ENCODE measurements around the gene CHD6.

CHD6 gene

GRCh38 chr20:41425180-41425884 lies 192.8 kb downstream of the CHD6 start:
- DNase-seq (ENCODE audit: low spot score), result no peak

GRCh38 chr20:41424546-41424945 lies 193.6 kb downstream of the CHD6 start:
- DNase-seq (ENCODE audit: low spot score), result no peak

DNA sequence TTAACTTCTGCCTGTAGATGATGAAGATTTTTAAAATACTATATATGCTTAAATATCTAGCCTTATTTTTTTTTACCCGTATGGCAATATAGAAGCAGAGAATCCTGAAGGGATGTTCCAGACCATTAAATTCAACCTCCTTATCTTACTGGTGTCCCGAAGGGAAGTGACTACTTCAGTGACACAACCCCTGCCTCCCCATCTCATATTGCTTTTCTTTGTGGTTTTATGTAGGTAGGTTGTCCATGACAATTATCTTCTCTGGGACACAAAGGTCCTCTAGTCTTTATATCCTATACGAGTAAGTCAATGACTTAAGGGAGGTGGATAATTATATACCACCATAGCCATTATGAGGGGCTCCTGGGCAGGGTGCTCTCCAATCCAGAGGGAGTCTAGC lies 194.2 kb downstream of the CHD6 start:
- DNase-seq (ENCODE audit: low spot score), result no peak

GRCh38 chr20:41422953-41423352 lies 195.2 kb downstream of the CHD6 start:
- DNase-seq (ENCODE audit: low spot score), result no peak

GRCh38 chr20:41418739-41419293 lies 199.4 kb downstream of the CHD6 start:
- DNase-seq (ENCODE audit: low spot score), result no peak

DNA sequence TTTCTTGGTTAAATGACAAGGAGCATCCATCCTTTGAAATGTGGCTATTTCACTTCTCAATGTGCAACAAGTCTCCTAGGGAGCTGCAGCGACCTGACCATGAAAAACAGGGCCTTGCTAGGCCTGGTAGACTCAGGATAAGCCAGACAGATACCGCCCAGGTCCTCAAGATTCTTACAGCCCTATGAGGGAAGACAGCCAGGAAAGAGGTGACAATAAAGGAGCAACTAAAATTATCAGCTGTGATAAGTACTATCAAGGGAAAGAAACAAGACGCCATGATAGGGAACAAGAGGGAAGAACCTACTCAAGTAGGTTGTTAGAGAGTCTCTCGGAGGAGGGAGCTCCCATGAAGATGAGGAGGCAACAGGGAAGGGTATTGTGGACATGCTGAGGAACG lies 200.1 kb downstream of the CHD6 start:
- DNase-seq (ENCODE audit: low spot score), result no peak

- DNase-seq (ENCODE audit: low spot score), result no peak
These were observed 203.0 kb downstream of the CHD6 start for GRCh38 chr20:41415191-41415590.

- no peak for DNase-seq (ENCODE audit: low spot score)
These were observed 205.0 kb downstream of the CHD6 start for GRCh38 chr20:41413169-41413568.

DNA sequence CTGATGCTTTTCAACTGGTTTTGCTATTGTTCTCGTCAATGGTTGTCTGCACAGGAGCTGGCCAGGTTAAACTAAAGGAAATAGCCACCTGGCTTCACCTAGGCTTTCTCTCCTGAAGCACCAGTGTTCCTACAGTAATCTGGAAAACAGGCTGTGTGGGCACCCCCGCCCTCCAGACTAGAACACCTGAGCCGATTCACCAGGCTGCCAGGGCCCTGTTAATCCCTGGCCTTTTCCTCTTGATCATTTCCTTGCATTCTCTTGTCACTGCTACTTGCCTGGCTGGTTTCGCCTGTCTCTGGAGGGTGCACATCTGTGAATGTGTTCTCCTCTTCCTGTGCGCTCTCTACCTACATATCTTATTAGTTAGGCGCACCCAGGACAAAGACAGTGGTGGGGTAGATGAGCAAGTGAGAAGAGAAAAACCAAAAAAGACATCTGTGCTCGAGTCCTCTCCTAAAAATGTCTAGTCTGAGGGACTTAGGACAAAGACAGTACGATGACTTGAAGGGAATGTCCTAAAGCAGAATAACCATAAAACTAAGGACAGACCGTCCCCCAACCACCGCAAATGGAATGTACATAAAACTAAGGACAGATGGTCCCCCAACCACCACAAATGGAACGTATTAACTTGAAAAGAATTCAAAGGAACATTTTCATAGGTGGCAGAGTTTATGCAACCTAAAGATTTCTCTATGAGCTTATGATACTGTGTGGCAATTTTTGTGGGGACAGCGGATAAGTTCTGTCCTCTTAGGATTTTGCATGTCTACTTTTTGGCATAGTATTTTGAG lies 205.7 kb downstream of the CHD6 start:
- no peak for DNase-seq (ENCODE audit: low spot score)

DNA sequence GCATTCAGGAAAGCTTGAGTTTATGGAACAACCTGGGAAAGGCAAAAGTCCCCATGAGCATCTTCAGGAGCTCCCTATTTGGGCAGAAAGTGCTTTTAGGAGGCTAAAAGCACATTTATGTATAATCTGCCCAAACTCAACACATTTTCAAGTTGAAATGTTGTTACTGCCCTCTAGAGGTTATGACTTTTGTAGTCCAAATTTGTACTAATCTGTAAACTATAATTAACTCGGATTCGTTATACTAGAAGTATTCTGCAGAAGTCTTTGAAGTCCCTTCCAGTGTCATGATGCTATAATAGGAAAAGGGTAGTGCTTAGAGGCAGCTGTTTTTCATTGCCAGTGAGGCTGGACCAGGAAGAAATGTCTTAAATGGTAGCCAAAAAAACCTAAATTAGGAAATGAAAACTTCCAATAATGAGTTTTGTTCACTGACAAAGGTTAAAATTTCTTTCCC lies 206.8 kb downstream of the CHD6 start:
- DNase-seq (ENCODE audit: low spot score), result no peak

- DNase-seq (ENCODE audit: low spot score), result no peak
These were observed 209.2 kb downstream of the CHD6 start for GRCh38 chr20:41408986-41409385.

- no peak for DNase-seq (ENCODE audit: low spot score)
These were observed 209.9 kb downstream of the CHD6 start for GRCh38 chr20:41408156-41408794.

DNA sequence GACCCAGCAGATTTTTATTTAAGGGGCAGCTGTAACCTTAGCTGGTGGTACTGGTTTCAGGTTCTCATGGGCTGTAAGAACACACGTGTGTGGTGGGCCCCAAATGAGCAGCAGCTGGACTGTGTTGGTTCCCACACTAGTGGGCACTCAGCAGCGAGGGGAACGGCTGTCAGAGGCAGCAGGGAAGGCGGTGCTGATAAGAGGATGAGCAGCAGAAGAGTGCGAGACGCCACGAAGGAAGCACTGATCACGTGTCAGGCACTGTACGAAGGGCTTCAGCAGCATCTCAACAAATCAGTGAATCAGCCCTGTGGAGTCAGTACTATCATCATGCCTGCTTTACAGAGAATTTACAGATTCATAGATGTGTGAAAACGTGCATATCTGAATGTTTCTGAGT lies 210.6 kb downstream of the CHD6 start:
- no peak for DNase-seq (ENCODE audit: low spot score)

GRCh38 chr20:41406896-41407444 lies 211.2 kb downstream of the CHD6 start:
- DNase-seq (ENCODE audit: low spot score), result no peak

GRCh38 chr20:41406353-41406752 lies 211.8 kb downstream of the CHD6 start:
- no peak for DNase-seq (ENCODE audit: low spot score)

- no peak for DNase-seq (ENCODE audit: low spot score)
These were observed 212.7 kb downstream of the CHD6 start for GRCh38 chr20:41405436-41405835.

- DNase-seq (ENCODE audit: low spot score), result no peak
These were observed 214.6 kb downstream of the CHD6 start for GRCh38 chr20:41403604-41404003.

DNA sequence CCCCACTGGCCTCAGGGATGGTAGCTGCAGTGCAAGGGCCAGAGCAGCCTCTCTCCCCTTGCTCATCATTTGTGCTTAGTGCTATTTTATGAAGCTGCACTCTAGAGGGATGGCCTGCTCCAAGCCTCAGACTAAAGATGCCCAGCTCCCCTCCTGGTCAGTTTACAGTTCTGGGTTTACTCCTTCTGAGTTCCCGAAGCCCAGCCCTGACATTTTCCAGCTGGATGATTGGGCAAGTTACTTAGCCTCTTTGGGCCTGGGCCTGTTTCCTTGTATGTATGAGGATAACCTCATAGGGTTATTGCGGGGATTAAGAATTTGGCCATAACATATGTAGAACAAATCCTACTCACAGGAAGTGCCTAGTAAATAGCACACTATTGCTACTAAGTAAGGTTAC lies 219.8 kb downstream of the CHD6 start:
- no peak for DNase-seq (ENCODE audit: low spot score)

DNA sequence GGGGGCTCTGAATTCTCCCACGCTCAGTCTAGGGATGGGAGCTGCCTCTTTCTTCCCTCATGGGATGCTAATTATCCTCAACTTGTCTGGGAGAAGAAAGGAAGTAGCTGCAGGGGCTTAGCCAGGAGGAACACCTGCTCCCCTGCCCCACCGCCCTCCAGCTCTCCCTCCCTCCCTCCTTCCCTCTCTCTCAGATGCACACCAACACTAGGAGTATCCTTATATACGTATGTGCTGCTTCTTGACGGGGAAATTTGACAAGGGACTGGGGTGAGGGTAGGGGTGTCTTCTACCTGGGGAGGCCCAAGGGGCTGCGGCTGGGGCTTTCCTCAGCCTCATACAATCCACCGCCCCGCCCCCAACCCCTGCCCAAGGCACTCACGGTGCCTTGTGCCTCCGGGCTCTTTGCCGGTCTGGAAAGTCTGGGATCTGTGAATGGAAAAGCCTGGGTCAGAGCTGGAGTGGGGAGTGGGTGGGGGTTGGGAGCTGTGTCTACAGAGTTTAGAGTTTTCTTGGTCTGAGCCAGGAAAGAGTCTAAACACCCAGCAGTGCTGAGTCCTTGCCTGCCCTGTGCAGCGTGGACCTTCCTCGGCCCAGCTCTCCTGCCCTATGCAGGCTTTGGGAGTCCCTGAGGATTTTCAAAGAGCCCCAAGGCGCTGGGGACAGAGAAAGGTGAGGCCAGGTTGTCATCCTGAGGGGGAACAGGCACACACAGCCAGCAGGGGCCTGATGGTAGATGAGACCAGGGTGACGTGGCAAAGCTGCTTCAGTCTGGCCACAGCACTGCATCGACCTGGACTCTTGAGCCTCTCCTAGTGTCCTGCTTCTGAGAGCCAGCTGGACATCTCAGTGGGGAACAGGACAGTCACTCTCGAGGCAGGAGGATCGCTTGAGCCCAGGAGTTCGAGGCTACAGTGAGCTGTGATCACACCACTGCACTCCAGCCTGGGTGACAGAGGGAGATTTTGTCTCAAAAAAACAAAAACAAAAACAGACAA lies 222.2 kb downstream of the CHD6 start:
- no peak for DNase-seq (ENCODE audit: low spot score)

DNA sequence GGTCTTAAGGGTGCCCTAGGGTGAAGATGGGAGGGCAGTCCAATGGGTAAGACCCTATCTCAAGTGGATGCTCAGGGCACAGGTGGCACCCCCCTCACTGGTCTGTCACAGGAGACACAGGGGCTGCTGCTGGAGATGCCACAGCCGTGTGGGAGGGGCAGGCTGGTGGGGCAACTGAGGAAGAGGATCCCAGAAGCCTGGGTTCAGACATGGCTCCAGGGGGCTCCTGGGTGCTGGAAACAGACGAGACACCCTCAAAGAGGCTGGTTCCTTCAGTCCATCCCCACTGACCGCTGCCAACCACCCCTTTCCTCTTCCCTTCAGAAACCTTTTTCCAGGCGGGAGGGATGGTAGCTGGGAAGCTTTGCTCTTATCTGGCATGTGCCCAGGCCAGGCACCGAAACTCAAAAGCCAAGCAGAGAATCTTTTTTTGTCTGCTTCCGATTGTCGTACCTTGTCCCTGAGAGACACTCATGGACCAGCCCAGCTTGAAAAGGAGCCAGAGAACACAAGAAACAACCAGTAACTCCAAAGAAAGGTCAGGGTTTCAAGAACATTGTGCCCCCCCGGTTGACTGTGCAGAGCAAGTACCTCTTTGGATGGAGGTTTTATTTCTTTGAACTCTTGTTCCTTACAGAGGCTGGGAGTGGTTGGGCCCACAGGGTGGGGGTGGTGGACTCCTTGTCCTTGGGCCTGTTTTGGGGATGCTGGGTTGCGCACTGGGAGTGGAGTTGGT lies 223.1 kb downstream of the CHD6 start:
- no peak for DNase-seq (ENCODE audit: low spot score)

All from left forelimb (tissue), 1 donor.